Body of pancreas (tissue), 4 donors: ENCODE measurements around the gene HTRA3. TPM values are rescaled to one million over a fixed set of nuclear protein-coding genes. Genes with fewer than 3 reads are reported as not detected.

Experiments used
- ATAC-seq: fragments of 150-250 bp; one replicate; pipeline ENCODE4 v1.9.1; 2016
- DNase-seq, 4 donors: peaks; one replicate each; pipeline ENCODE4 v3.0.0-alpha.2; 2019
- H3K27ac ChIP-seq, 4 donors: fragments of 200-600 bp; sonication (generic); 1 replicate in 3 of 4; 2 replicates in 1 of 4; pipeline versions ENCODE4 v1.5.1 to v1.6.1; 2016 to 2019; ENCODE audit warnings: mild to moderate bottlenecking in 1 of 4, mixed read lengths in 1 of 4, moderate library complexity in 1 of 4
- H3K27me3 ChIP-seq, 2 donors: fragments of 200-600 bp; sonication (generic); one replicate each; pipeline ENCODE4 v1.6.0; 2016; ENCODE audit warnings: mild to moderate bottlenecking in 1 of 2
- H3K36me3 ChIP-seq, 2 donors: fragments of 200-600 bp; sonication (generic); replicated peaks in 1 of 2; 2 replicates each; pipeline ENCODE4 v1.5.1; 2016; ENCODE audit warnings: low read depth in 2 of 2; ENCODE audit not compliant: insufficient read depth in 1 of 2
- H3K4me1 ChIP-seq: fragments of 200-600 bp; sonication (generic); one replicate; pipeline ENCODE4 v1.6.0; 2016
- H3K4me3 ChIP-seq, 2 donors: fragments of 200-600 bp; sonication (generic); 1 replicate in 1 of 2; 2 replicates in 1 of 2; pipeline ENCODE4 v1.5.1; 2016 to 2019
- H3K9me3 ChIP-seq, 3 donors: fragments of 200-600 bp; sonication (generic); 1 replicate in 2 of 3; 2 replicates in 1 of 3; pipeline ENCODE4 v1.5.1; 2016
- CTCF ChIP-seq, 7 experiments: fragments of 450-650 bp in 4 of 7; fragments of 200-600 bp in 3 of 7; sonication (generic) in 3 of 7; IDR thresholded peaks; one replicate each; pipeline ENCODE4 v1.5.1; 2016 to 2019; ENCODE audit warnings: antibody characterized with exemption in 7 of 7
- POLR2A ChIP-seq, 3 donors: fragments of 450-650 bp; IDR thresholded peaks; one replicate each; pipeline ENCODE4 v1.6.1; 2016; ENCODE audit warnings: antibody characterized with exemption in 3 of 3, mild to moderate bottlenecking in 2 of 3
- WGBS, 2 donors: methylation state at CpG; one replicate each; pipeline ENCODE4 v1.1.5; 2017; 5-methylcytosine and 5-hydroxymethylcytosine counted together
- intact Hi-C: fragments of 100-400 bp; cut with DNase I; formaldehyde crosslinking; loops from one replicate; pipeline ENCODE4 v1.15.1; 2023
- total RNA-seq, 2 donors: library from RNA; depleted of rRNA; stranded (reverse); fragments of >200 nt; gene quantifications; one replicate each; pipeline ENCODE4 v1.1.0, GENCODE V29; 2016

The HTRA3 gene
- total RNA-seq, 2 donors from 2014 or later: 4.2 to 17.5 TPM

GRCh38 chr4:8331575-8331955 lies 62.0 kb downstream of the HTRA3 start:
- Histone ChIP-seq H3K4me1 (peaks cover 10% of the 10 kb centered on the region), H3K27me3 (no peaks in the 10 kb centered on the region), H3K36me3 (no peaks in the 10 kb centered on the region), H3K9me3 (no peaks in the 10 kb centered on the region), H3K27ac (no peak overlapping the region), H3K4me3 (no peak overlapping the region)
- DNase-seq: no peak
- TF ChIP-seq POLR2A (IDR thresholded peaks at IDR 0.05) (no peak), CTCF (IDR thresholded peaks at IDR 0.05) (no peak)
- ATAC-seq: no peak
- intact Hi-C loops: no loop called here
- WGBS, 2 donors: 59 to 66% methylated on average over 6 of the region's 6 CpGs

DNA sequence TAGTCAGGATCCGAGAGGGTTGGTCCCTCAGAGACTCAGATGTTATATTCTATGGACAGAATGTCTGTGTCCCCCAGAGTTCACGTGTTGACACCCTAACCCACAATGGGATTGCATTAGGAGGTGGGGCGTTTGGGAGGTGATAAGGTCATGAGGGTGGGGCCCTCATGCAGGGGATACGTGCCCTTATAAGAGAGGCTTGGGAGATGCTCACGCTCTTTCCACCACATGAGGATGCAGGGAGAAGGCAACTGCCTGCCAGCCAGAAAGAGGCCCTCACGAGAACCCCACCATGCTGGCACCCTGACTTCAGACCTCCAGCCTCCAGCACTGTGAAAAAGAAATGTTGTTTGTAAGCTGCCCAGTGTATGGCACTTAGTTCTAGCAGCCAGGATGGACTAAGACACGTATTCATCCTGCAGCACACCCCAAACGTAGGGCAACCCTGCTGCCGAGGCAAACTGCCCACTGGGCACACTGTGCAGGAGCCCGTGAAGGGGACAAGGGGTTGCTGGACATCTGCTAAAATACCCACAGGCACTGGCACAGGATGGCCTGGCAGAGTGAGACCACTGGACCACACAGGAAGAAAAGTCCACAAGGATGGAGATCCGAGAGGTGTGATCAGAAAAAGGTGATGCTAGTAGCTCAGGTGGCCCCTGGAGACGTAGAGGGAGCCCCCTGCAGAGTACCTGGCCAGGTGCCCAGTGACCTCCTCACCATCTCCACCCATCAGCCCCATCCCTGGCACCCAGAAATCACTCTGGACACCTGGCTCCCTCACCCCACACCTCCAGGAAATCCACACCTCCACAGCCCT lies 62.7 kb downstream of the HTRA3 start:
- no peak overlapping the region for H3K4me3 ChIP-seq
- H3K27ac ChIP-seq: no peak overlapping the region
- 76 to 85% methylated on average over 12 of the region's 12 CpGs for WGBS, 2 donors
- DNase-seq: peak in 1 of 4 donors; percentile 8
- H3K9me3 ChIP-seq: no peaks in the 10 kb centered on the region
- peaks cover 10% of the 10 kb centered on the region for H3K4me1 ChIP-seq
- no peaks in the 10 kb centered on the region for H3K27me3 ChIP-seq
- no peaks in the 10 kb centered on the region for H3K36me3 ChIP-seq
- no peak for ATAC-seq
- TF ChIP-seq CTCF (IDR thresholded peaks at IDR 0.05) (no peak), POLR2A (IDR thresholded peaks at IDR 0.05) (no peak)
- intact Hi-C loops: no loop called here

- H3K9me3 ChIP-seq: no peaks in the 10 kb centered on the region
- TF ChIP-seq CTCF (IDR thresholded peaks at IDR 0.05) (no peak), POLR2A (IDR thresholded peaks at IDR 0.05) (no peak)
- DNase-seq (no peak), ATAC-seq (no peak)
- no peaks in the 10 kb centered on the region for H3K27me3 ChIP-seq
- no peaks in the 10 kb centered on the region for H3K36me3 ChIP-seq
- H3K27ac ChIP-seq: no peak overlapping the region
- H3K4me1 ChIP-seq: peaks cover 10% of the 10 kb centered on the region
- no peak overlapping the region for H3K4me3 ChIP-seq
- intact Hi-C loops: no loop called here
- WGBS, 2 donors: 70 to 73% methylated on average over 8 of the region's 8 CpGs
Measured at GRCh38 chr4:8332891-8333331, 63.4 kb downstream of the HTRA3 start.

- DNase-seq (no peak), ATAC-seq (no peak)
- WGBS, 2 donors: 85 to 86% methylated on average over 13 to 14 of the region's 14 CpGs
- TF ChIP-seq CTCF (IDR thresholded peaks at IDR 0.05) (no peak), POLR2A (IDR thresholded peaks at IDR 0.05) (no peak)
- Histone ChIP-seq H3K27me3 (no peaks in the 10 kb centered on the region), H3K4me1 (peaks cover 10% of the 10 kb centered on the region), H3K27ac (no peak overlapping the region), H3K36me3 (no peaks in the 10 kb centered on the region), H3K9me3 (no peaks in the 10 kb centered on the region), H3K4me3 (no peak overlapping the region)
- intact Hi-C loops: no loop called here
Measured at GRCh38 chr4:8333726-8334460, 64.3 kb downstream of the HTRA3 start.
